ENCODE results near the gene SORBS1.
"Not testable (repeated sequence)": the region's sequence is repeated elsewhere in the genome, so short reads cannot be mapped to it uniquely, and the experiment has no call there.

SORBS1 gene

DNA sequence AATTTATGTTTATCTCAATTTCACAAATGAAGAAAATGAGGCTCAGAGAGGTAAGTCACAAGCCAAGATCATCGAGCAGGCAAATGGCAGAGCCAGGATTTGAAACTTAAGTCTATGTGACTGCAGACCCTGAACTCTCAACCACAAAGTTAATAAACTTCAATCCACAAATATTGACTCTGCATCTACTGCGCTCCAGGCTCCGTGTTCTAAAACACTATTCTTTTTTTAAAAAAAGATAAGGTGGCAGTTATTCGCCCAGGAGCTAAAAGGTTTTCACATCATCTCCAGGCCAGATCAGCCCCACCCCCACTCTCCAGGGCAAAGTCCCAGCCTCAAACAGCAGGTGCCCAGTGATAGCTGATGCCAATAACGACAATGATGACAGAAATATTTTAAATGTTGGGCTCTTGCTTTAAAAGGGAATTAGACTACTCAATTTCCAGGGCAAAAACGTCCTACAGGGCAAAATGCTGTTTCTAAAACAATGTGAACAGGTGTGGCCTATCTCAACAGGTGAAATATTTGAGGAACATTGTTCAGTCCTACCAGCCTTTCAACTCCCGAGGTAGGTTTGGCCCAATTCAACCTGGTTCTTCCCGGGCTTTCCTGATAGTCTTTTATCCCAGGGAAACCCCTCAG is 85.2 kb downstream of the SORBS1 start:
- ChIA-PET CTCF (interaction anchor here (2.1 kb wide), 1 partner anchor 13 kb away, joined by 6 read pairs; no protein-coding TSS in a partner anchor), POLR2A (no interaction called here)
- TF ChIP-seq, protein P1, sequence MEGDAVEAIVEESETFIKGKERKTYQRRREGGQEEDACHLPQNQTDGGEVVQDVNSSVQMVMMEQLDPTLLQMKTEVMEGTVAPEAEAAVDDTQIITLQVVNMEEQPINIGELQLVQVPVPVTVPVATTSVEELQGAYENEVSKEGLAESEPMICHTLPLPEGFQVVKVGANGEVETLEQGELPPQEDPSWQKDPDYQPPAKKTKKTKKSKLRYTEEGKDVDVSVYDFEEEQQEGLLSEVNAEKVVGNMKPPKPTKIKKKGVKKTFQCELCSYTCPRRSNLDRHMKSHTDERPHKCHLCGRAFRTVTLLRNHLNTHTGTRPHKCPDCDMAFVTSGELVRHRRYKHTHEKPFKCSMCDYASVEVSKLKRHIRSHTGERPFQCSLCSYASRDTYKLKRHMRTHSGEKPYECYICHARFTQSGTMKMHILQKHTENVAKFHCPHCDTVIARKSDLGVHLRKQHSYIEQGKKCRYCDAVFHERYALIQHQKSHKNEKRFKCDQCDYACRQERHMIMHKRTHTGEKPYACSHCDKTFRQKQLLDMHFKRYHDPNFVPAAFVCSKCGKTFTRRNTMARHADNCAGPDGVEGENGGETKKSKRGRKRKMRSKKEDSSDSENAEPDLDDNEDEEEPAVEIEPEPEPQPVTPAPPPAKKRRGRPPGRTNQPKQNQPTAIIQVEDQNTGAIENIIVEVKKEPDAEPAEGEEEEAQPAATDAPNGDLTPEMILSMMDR (IDR thresholded peaks at IDR 0.05; ENCODE audit: control extremely low read depth, extremely low read depth, low read depth, missing control alignments) = no peak
- DNase-seq (ENCODE audit: extremely low spot score) = no peak

DNA sequence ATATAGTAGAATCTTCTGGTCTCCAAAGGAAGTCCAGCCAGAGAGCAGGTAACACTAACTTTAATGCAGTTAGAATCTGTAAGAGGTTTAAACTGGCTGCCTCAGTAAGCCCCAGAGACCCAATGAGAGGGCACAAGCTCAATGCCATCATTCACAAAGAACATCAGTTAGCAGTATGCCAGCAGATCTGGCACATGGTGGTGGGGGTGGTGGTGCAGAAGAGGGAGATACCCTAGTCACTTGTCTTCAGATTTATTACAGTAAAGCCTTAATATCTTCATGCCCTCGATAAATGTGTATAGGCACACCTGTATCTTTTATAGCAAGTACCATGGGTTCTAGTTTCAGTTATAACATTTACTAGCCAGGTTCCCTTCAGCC is 86.2 kb downstream of the SORBS1 start:
- TF ChIP-seq, protein P1 (IDR thresholded peaks at IDR 0.05; ENCODE audit: control extremely low read depth, extremely low read depth, low read depth, missing control alignments) = no peak
- POLR2A ChIA-PET = no interaction called here
- CTCF ChIA-PET = interaction anchor here (2.6 kb wide), 1 partner anchor 45 kb away, joined by 7 read pairs; no protein-coding TSS in a partner anchor
- DNase-seq (ENCODE audit: extremely low spot score) = no peak

DNA sequence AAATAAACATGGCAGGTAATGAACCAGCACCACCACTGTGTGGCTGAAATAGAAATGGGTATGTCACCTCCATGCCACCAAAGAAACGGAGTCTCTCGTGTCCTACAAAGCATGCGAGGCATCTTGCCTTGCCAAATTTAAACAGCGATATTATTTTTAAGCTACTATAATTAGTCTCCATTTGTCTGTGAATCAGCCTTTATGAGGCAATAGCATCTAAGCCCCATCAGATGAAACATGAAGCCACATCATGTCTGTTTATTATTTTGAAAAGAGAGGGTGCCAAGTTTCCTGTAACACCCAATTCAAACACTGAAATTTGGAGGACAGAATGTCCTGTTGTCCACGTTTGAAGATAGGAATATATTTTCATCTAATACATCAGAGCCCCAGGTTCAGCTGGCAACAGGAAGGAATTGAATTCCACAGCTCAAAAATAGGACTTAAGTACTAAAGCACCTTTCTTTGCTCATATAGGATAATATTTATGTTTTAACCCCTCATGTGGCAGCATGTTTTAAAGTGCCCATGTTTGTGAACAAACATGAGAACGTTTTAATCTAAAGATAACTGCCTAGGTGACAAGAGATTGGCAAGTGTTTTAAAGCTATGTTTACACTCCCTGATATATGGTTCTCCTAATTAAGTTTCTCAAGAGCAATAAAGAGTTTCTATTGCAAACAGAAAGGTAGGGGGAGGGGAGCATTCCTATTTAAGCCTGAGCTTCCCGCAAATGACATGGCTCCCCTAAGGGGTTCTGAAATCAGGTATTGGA is 86.8 kb downstream of the SORBS1 start:
- ChIA-PET CTCF (interaction anchor here (2.6 kb wide), 1 partner anchor 44 kb away, joined by 7 read pairs; no protein-coding TSS in a partner anchor), POLR2A (no interaction called here)
- TF ChIP-seq, protein P1 (IDR thresholded peaks at IDR 0.05; ENCODE audit: control extremely low read depth, extremely low read depth, low read depth, missing control alignments) = no peak
- DNase-seq (ENCODE audit: extremely low spot score) = no peak

DNA sequence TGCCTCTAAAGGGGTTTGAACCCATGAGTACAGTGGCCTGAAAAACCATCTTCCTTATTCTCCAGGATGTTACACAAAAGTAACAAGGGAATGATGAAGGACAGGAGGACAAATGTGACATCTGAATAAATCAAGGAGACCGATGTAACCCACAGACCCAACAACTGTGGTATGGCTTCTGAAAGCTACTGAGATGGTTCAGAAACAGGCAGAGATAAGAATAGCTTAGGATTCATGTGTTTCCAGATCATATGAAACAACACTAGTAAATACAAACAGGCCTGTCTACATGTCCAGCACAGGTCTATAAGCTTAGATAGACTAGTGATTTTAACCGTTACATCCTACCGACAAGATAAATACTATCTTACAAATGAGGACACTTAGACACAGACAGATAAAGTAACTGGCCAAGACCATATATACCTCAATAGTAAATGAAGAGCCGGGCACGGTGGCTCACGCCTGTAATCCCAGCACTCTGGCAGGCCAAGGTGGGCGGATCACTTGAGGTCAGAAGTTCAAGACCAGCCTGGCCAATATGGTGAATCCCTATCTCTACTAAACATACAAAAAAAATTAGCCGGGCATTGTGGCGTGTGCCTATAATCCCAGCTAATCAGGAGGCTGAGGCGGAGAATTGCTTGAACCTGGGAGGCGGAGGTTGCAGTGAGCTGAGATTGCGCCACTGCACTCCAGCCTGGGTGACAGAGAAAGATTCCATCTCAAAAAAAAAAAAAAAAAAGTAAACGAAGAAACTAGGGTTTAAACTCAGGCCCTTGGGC is 88.7 kb downstream of the SORBS1 start:
- DNase-seq (ENCODE audit: extremely low spot score) = no peak
- TF ChIP-seq, protein P1 (IDR thresholded peaks at IDR 0.05; ENCODE audit: control extremely low read depth, extremely low read depth, low read depth, missing control alignments) = no peak
- ChIA-PET POLR2A (no interaction called here), CTCF (interaction anchor here (1.2 to 2.6 kb wide), 6 partner anchors 8 to 42 kb away, joined by 3 to 11 read pairs (median 6); no protein-coding TSS in a partner anchor)

DNA sequence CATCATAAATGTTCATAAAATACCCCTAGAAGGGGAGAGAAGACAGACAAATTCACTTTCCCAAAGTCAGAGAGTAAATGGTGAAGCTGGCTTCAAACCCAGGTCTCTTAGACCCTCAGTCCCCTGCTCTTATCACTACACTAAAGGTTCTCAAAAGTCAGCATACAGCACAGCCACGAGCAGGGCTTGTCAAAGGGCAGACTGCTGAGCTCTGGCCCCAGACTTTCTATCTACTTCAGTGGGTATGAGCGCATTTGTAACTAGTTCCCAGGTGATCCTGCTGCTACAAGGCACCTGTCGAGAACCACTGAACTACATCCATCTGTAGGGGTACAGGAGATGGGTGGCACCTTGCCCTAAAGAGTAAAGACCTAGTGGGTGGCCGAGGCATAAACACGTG is 91.5 kb downstream of the SORBS1 start:
- DNase-seq (ENCODE audit: extremely low spot score) = no peak
- ChIA-PET CTCF (interaction anchor here (0.9 to 1.2 kb wide), 3 partner anchors 23 to 39 kb away, joined by 3 read pairs; no protein-coding TSS in a partner anchor), POLR2A (no interaction called here)
- TF ChIP-seq, protein P1 (IDR thresholded peaks at IDR 0.05; ENCODE audit: control extremely low read depth, extremely low read depth, low read depth, missing control alignments) = no peak

DNA sequence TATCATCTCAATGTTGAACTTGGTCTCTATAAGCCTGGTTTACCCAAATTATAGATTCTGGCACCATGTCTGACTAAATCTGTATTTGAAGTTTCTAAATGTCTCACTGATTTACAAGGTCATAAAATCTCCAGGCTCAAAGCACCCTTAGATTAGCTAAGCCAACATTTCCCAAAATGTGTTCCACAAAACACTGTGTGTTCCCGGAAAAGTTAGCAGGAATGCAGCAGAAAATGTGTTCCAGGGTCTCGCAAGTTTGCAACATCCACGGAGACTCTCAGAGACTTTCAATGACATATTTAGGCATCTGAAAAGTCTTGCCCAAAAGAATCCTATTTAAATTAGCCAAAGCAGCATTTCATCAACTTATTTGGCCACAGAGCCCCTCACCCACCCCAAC is 91.9 kb downstream of the SORBS1 start:
- ChIA-PET CTCF (interaction anchor here (0.9 kb wide), 1 partner anchor 23 kb away, joined by 3 read pairs; no protein-coding TSS in a partner anchor), POLR2A (no interaction called here)
- TF ChIP-seq, protein P1 (IDR thresholded peaks at IDR 0.05; ENCODE audit: control extremely low read depth, extremely low read depth, low read depth, missing control alignments) = no peak
- no peak for DNase-seq (ENCODE audit: extremely low spot score)

DNA sequence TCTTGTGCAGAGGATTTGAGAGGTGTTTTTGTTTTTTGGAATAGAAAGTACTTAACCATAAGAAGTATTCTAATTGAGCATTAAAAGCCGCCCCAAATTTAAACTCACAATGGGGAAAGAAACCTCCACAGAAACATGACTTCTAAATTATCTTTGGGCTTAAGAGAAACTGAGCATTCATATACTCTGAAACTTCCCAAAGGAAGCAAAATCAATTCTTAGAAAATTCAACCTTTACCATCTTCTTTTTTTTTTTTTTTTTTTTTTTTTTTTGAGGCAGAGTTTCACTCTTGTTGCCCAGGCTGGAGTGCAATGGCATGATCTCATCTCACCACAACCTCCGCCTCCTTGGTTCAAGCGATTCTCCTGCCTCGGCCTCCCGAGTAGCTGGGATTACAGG is 93.5 kb downstream of the SORBS1 start:
- CTCF ChIA-PET; POLR2A ChIA-PET; DNase-seq (ENCODE audit: extremely low spot score): not testable (repeated sequence)
